ENCODE data around the gene RNF208.
A peak's percentile ranks its signal among the peaks of the same experiment; 100 is the strongest.

The RNF208 gene

GRCh38 chr9:137191691-137192447 is 30.2 kb downstream of the RNF208 start:
- DNase-seq (ENCODE audit: low spot score) = no peak

- DNase-seq (ENCODE audit: low spot score) = no peak
Measured at GRCh38 chr9:137191245-137191644, 30.8 kb downstream of the RNF208 start.

DNA sequence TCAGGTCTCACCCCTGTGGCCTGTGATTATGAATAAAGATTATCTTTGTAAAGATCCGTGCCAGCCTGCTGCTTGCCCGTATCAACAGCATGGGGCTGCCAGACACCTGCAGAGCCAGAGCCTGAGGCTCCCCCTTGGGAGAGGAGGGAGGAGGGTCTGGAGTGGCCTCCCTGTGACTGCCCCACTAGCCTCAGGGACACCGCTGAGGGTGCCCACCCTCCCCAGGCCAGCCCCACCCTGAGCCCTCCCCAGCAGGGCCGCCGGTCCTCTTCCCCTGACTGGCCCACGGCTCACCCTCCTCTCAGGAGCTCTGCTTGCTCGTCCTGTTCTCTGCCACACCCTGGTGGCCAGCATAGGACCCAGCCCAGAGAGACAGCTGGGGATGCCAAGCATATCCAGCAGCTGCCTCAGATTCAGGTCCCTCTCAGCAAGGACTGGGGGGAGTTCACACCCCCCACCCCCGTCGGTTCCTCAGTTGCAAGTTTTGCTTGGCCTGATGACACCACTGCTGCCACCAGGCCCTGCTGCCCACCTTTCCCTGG is 31.7 kb downstream of the RNF208 start:
- no peak for DNase-seq (ENCODE audit: low spot score)

- no peak for DNase-seq (ENCODE audit: low spot score)
Measured at GRCh38 chr9:137189297-137190295, 32.4 kb downstream of the RNF208 start.

DNA sequence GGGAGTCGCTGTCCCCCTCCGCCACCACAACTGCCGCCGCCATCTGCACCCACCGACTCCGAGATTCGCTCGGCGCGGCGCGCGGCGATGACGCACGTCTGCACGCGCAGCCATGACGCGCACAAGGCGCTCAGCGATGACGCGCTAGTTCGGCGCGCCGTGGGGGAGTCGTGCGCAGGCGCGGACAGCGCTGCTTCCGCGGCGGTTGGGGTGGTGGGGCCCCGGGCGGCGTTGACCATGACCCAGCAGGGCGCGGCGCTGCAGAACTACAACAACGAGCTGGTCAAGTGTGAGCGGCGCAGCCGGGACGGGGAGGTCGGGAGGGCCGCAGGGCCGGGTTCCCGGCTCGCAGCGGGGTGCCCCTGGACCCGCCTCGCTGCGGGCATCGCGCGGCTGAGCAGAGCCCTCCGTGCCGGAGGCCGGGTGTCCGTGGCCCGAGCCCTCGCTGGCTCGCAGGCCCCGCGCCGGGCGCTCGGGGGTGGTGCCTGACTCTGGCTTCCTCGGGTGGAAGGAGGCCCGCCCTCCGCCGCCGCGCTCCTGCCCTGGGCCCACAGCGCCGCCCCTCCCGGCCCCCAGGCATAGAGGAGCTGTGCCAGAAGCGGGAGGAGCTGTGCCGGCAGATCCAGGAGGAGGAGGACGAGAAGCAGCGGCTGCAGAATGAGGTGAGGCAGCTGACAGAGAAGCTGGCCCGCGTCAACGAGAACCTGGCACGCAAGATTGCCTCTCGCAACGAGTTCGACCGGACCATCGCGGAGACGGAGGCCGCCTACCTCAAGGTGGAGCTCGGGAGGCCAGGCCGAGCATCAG is 33.3 kb downstream of the RNF208 start, which contains the start of the genes ANAPC2 and SSNA1:
TSS of gene ANAPC2 (minus strand) at position 71 of the 807 bp plus-strand sequence. CDS start at position 43, 28 bp downstream.
TSS of gene SSNA1 (plus strand) at position 187 of the 807 bp plus-strand sequence. CDS start at position 238, 51 bp downstream.
- DNase-seq (ENCODE audit: low spot score) = peak; percentile 97

DNA sequence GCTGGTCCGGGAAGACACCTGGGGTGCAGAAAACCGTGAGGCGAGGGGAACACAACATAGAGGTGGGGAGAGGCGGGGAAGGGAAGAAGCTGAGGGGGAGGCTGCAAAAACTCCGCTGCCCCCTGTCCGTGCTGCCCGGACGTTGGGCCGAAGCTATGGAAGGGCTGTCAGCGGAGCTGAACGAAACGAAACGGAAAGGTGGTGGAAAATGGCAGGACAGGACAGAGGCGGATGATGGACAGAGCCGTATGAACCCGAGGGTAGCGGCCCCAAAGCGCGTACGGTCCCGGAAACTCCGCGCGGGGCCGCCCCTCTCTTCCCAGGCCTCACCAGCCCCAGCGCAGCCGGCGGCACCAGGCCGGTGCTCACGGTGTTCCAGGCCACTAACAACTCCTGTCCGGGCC is 34.0 kb downstream of the RNF208 start:
- DNase-seq (ENCODE audit: low spot score) = no peak

DNA sequence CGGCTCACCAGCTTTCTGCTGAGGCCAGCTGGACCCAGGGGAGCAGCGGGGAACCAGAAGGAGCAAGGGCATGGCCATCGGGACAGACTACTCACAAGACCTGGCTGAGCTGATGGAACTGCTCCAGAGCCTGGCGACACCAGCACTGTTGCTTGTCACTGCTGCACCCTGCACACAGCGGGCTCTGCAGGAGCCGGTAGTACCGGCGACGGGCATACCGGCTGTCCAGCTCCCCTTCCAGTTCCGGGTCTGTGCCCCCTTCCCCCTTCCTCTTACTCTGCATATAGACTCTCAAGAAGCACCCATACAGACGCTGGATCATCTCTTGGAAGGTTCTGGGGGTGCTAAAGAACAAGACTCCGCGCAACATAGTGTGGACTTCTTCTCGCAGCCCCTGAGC is 34.7 kb downstream of the RNF208 start:
- DNase-seq (ENCODE audit: low spot score) = no peak

- DNase-seq (ENCODE audit: low spot score) = no peak
Measured at GRCh38 chr9:137186385-137186784, 35.7 kb downstream of the RNF208 start.

- no peak for DNase-seq (ENCODE audit: low spot score)
Measured at GRCh38 chr9:137185921-137186320, 36.1 kb downstream of the RNF208 start.

GRCh38 chr9:137184881-137185660 is 37.0 kb downstream of the RNF208 start:
- DNase-seq (ENCODE audit: low spot score) = no peak

DNA sequence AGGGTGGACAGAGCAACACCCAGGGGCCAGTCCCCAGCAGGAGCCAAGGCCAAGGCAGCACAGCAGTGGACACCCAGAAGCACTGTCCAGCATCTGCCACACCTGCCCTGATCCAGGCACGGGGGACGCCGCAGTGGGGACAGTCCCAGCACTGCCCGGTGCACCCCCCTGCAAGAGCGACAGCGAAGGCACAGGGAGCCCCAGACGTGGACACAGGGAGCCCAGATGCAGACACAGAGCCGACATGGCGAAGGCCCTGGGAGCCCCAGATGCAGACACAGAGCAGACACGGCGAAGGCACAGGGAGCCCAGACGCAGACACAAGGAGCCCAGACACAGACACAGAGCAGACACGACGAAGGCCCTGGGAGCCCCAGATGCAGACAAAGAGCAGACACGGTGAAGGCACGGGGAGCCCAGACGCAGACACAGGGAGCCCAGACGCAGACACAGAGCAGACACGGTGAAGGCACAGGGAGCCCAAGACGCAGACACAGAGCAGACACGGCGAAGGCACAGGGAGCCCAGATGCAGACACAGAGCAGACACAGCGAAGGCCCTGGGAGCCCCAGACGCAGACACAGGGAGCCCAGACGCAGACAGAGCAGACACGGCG is 38.0 kb downstream of the RNF208 start:
- DNase-seq (ENCODE audit: low spot score) = no peak

DNA sequence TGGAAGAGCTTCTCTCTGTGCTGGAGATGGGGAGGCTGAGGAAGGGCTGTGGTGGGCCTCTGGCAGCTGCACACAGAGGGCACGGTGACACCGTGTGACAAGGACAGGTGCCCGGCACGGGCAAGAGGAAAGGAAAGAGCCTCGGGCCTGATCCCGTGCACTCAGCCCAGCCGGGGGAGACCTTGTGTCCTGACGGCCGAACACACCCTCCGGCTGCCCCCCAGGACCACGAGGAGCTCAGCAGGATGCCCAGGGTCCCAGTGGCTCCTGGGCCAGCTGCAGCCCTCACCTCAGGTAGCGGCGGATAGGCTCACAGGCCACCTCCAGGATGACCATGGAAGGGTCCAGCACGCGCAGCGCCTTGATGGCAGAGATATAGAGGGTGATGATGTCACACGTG is 39.2 kb downstream of the RNF208 start:
- DNase-seq (ENCODE audit: low spot score) = no peak

DNA sequence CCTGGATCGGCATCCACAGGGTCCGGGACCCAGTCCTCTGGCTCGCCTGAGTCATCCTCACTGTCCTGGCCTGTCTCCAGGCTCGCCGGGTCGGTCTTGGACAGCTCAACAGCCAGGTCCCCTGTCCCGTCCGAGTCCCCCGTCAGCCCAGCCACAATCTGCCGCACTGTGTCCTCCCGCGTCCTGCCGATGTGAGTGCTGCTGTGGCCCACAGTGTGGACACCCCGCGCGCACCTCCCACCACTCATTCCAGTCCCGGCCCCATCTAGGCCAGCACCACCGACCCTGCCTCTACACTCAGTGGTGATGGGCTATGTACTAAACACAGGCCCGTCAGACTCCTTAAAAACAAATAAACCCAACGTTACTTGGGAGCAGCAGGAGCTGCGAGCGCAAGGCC is 40.4 kb downstream of the RNF208 start:
- DNase-seq (ENCODE audit: low spot score) = no peak

GRCh38 chr9:137180491-137180890 is 41.5 kb downstream of the RNF208 start:
- no peak for DNase-seq (ENCODE audit: low spot score)

DNA sequence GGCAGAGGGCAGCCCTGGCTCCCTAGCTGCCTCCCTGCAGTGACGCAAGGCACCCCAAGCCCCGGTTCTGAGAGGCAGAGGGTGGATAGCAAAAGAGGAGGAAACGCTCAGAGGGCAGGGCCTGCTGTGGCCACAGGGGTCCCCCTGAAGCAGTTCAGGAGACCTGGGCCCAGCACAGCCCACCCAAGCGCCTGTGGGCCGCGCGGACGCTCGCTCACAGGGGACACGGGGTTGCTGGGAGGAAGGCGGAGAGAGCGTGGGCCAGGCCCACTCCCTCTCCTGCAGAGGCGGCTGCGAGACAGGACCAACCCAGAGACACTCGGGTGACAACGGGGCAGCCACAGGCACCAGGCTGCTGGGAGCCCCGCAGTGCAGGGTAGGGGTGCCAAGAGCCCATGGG is 42.3 kb downstream of the RNF208 start:
- no peak for DNase-seq (ENCODE audit: low spot score)

GRCh38 chr9:137178939-137179630 is 43.0 kb downstream of the RNF208 start:
- no peak for DNase-seq (ENCODE audit: low spot score)

- no peak for DNase-seq (ENCODE audit: low spot score)
Measured at GRCh38 chr9:137178201-137178938, 43.7 kb downstream of the RNF208 start.

- DNase-seq (ENCODE audit: low spot score) = no peak
Measured at GRCh38 chr9:137176302-137177182, 45.5 kb downstream of the RNF208 start.

All from left forelimb (tissue), 1 donor.